Activated CD8-positive, alpha-beta T cell treated with anti-CD3 and anti-CD28 coated beads for 36 hours (primary cell): ENCODE results near the gene UPK3BL1. TPM values are rescaled to one million over a fixed set of nuclear protein-coding genes. Genes with fewer than 3 reads are reported as not detected.
A peak's percentile ranks its signal among the peaks of the same experiment; 100 is the strongest.
"Not testable (repeated sequence)": the region's sequence is repeated elsewhere in the genome, so short reads cannot be mapped to it uniquely, and the experiment has no call there.

Experiments used
- ATAC-seq: fragments of 200-7000 bp; cut with Tn5 transposase; one replicate; pipeline ENCODE4 v1.10.0; 2021; ENCODE audit warnings: mild to moderate bottlenecking, moderate library complexity
- CTCF ChIA-PET: fragments of 350-600 bp; sonication (Branson Sonifier 250); formaldehyde crosslinking; loops from one replicate; lab custom pipeline; 2021; ENCODE audit warnings: antibody characterized with exemption; lab: Charles Lee
- POLR2A ChIA-PET: fragments of 350-600 bp; sonication (Branson Sonifier 250); formaldehyde crosslinking; loops from one replicate; lab custom pipeline; 2021; ENCODE audit warnings: antibody characterized with exemption; lab: Charles Lee
- DNase-seq: peaks from one replicate; pipeline ENCODE4 v3.0.0-alpha.2; 2020
- H3K27ac Mint-ChIP-seq: one replicate; pipeline ENCODE4 v1.8.0; 2021; ENCODE audit warnings: mild to moderate bottlenecking, mixed read lengths
- H3K27me3 Mint-ChIP-seq: one replicate; pipeline ENCODE4 v1.8.0; 2021; ENCODE audit warnings: mixed read lengths
- H3K36me3 Mint-ChIP-seq: one replicate; pipeline ENCODE4 v1.8.0; 2021; ENCODE audit warnings: low read depth, mixed read lengths
- H3K4me1 Mint-ChIP-seq: one replicate; pipeline ENCODE4 v1.8.0; 2021; ENCODE audit warnings: low read depth, mixed read lengths
- H3K4me3 Mint-ChIP-seq: one replicate; pipeline ENCODE4 v1.8.0; 2021; ENCODE audit warnings: mild to moderate bottlenecking, moderate library complexity, mixed read lengths
- H3K9me3 Mint-ChIP-seq: one replicate; pipeline ENCODE4 v1.8.0; 2021; ENCODE audit warnings: mixed read lengths
- intact Hi-C: fragments of 100-400 bp; cut with micrococcal nuclease; formaldehyde crosslinking; loops from one replicate; pipeline ENCODE4 v1.10.0; 2022
- total RNA-seq, 2 experiments: library from RNA; stranded (reverse); gene quantifications; one replicate each; pipeline ENCODE4 v1.2.3, GENCODE V29; 2021

The UPK3BL1 gene
- total RNA-seq, 2 experiments from 2014 or later = 23.8 to 27.8 TPM

DNA sequence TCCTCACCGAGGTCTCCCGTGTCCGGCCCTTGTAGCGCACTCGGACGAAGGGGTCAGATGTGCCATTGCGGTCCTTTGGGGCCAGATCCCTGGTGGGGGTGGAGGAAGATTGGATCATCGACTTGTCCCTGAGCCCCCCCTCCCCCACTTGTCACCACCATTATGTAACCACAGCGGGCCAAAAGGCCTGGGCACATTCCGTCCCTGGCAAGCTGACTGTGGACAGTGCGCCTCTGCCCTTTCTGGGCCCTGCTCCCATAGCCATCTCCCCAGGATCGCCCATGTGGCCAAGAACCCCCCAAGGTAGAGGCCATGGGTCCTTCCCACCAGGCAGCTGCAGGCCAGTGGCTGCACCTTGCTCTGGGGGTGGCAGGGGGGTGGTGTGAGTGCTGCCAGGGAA, 40.3 kb downstream of the UPK3BL1 start:
- H3K27ac Mint-ChIP-seq, POLR2A ChIA-PET, H3K36me3 Mint-ChIP-seq, CTCF ChIA-PET, ATAC-seq, intact Hi-C loops, H3K9me3 Mint-ChIP-seq, DNase-seq, H3K4me1 Mint-ChIP-seq, H3K4me3 Mint-ChIP-seq, H3K27me3 Mint-ChIP-seq: not testable (repeated sequence)

DNA sequence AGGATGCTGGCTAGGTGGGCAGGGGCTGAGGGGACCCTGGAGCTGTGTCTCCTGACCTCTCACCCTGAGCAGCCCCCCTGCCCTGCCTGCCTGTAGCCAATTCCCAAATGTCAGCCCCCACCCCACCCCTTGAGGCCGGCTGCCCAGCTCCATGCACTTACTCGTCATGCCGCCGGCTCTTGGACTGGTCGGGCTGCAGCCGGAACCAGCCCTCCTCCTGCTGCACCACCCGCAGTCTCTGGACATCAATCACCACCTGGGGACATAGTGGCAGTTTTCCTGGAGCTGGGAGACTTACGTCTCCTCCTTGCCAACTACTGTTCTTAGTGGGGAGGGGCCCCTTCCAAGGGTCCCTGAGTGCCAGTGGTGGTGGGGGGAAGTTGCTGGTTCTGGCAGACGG, 42.9 kb downstream of the UPK3BL1 start:
- intact Hi-C loops, H3K4me3 Mint-ChIP-seq, DNase-seq, H3K4me1 Mint-ChIP-seq, H3K27ac Mint-ChIP-seq, H3K36me3 Mint-ChIP-seq, H3K27me3 Mint-ChIP-seq, H3K9me3 Mint-ChIP-seq, CTCF ChIA-PET, POLR2A ChIA-PET, ATAC-seq: not testable (repeated sequence)

DNA sequence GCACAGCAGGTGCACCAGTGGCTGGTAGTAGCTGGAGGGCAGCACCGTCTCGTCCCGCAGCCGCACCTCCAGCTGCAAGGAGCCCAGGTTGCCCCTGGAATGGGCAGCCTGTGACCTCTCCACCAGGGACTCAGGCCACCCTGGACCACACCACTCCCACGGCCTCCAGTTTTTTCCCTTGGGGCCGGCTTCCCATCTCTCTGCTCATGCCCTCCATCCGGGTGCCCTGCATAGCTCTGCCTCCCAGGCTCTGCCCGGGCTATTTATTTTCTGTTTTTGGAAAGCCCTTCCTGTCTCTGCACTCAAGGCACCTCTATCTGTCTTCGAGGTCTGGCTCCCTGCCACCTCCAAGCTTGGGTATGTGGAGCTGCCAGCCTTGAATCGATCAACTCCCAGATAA, 46.6 kb downstream of the UPK3BL1 start:
- H3K36me3 Mint-ChIP-seq, intact Hi-C loops, H3K27ac Mint-ChIP-seq, CTCF ChIA-PET, ATAC-seq, H3K4me1 Mint-ChIP-seq, POLR2A ChIA-PET, H3K27me3 Mint-ChIP-seq, H3K4me3 Mint-ChIP-seq, H3K9me3 Mint-ChIP-seq: not testable (repeated sequence)
- peak; percentile 1 for DNase-seq

DNA sequence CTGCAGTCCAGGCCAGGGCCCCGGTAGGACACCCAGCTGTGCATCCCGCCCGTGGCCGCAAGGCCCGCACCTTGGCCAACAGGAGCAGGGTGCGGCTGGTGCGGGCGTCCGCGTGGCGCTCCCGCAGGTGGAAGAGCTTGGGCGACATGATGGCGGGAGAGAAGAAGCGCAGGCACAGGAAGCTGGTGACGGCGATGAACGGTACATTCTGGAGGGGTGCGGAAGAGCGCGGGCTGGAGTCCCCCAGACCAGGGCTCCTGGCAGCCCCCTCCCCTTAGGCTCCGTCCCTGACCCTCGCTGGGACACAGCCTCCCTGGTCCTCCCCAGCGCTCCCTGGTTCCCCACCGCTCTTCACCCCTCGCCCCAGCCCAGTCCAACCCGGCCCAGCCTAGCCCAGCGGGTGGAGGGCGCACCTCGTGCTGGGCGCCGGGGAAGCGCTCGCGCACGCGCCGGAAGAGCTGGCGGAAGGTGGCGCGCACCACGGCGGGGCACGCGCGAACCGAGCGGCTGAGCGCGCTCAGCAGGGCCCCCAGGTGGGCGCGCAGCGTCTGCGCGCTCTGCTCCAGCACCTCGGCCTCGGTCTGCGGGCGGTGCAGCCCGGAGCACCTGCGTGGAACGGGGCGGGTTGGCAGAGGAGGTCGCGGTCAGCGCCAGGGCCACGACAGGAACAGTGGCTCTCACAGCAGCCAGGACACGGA, 48.8 kb downstream of the UPK3BL1 start:
- H3K4me3 Mint-ChIP-seq, H3K9me3 Mint-ChIP-seq, POLR2A ChIA-PET, H3K4me1 Mint-ChIP-seq, H3K27me3 Mint-ChIP-seq, DNase-seq, CTCF ChIA-PET, H3K36me3 Mint-ChIP-seq, intact Hi-C loops, H3K27ac Mint-ChIP-seq: not testable (repeated sequence)
- peak; percentile 66 for ATAC-seq

DNA sequence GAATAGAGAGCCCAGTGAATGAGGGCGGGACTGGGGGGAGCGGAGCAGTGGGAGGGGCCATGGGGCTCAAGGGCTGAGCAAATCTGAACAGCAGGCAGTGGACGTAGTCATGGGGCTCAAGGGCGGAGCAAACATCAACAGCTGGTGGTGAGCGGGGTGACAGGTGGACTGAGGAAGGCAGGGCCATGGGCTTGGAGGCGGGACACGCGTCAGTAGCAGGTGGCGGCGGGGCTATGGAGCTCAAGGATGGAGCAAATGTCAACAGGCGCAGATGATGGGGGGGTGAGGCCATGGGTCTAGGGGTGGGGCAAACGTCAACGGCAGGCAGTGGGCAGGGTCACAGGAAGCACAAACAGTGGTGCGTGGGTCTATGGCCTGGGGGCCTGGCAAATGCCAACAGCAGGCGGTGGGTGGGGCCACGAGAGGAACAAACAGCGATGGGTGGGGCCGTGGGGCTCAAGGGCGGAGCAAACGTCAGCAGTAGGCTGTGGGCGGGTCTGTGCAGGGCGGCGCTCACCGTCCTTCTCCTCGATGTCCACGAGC, 50.0 kb downstream of the UPK3BL1 start:
- intact Hi-C loops, H3K4me3 Mint-ChIP-seq, CTCF ChIA-PET, H3K9me3 Mint-ChIP-seq, H3K27me3 Mint-ChIP-seq, H3K4me1 Mint-ChIP-seq, H3K27ac Mint-ChIP-seq, POLR2A ChIA-PET, H3K36me3 Mint-ChIP-seq: not testable (repeated sequence)
- DNase-seq (peak; percentile 80), ATAC-seq (peak; percentile 76)

DNA sequence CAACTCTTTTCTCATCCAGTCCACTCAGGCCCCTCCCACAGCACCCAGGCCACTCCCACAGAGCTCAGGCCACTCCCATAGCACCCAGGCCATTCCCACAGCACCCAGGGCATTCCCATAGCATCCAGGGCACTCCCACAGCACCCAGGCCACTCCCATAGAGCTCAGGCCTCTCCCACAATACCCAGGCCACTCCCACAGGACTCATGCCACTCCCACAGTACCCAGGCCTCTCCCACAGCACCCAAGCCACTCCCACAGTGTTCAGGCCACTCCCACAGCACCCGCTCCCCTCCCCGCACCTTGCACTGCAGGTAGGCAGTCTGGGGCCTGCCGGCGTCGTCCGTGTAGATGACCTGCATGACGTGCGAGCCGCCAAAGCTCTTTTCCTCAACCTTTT, 52.7 kb downstream of the UPK3BL1 start:
- H3K4me3 Mint-ChIP-seq, H3K27me3 Mint-ChIP-seq, DNase-seq, H3K36me3 Mint-ChIP-seq, H3K4me1 Mint-ChIP-seq, H3K27ac Mint-ChIP-seq, CTCF ChIA-PET, H3K9me3 Mint-ChIP-seq, intact Hi-C loops, POLR2A ChIA-PET: not testable (repeated sequence)
- peak; percentile 61 for ATAC-seq

Other genes with a start within 250 kb of the UPK3BL1 start
- gene PRKRIP1, start 246.4 kb downstream of the UPK3BL1 start, total RNA-seq = 10 to 100 TPM; 29.8 to 33.6 TPM
- gene ORAI2, start 209.2 kb downstream of the UPK3BL1 start, total RNA-seq = 10 to 100 TPM; 29.4 to 35.8 TPM
- gene ALKBH4, start 177.9 kb downstream of the UPK3BL1 start, total RNA-seq = 1 to 10 TPM; 6.0 to 6.9 TPM
- 10 to 100 TPM; 12.3 to 12.7 TPM for gene LRWD1, start 177.8 kb downstream of the UPK3BL1 start, total RNA-seq
- 10 to 100 TPM; 49.1 to 54.7 TPM for gene POLR2J, start 163.9 kb downstream of the UPK3BL1 start, total RNA-seq
- 10 to 100 TPM; 26.0 to 31.3 TPM for gene RASA4B, start 125.0 kb downstream of the UPK3BL1 start, total RNA-seq
- 10 to 100 TPM; 21.4 to 22.3 TPM for gene UPK3BL2, start 99.1 kb downstream of the UPK3BL1 start, total RNA-seq
- gene SPDYE2, start 91.6 kb downstream of the UPK3BL1 start, total RNA-seq = not detected
- 10 to 100 TPM; 38.0 to 40.5 TPM for gene POLR2J3, start 70.2 kb downstream of the UPK3BL1 start, total RNA-seq
- 10 to 100 TPM; 92.6 to 95.1 TPM for gene RASA4, start 26.0 kb downstream of the UPK3BL1 start, total RNA-seq
- not detected for gene SPDYE2B, start 7.5 kb upstream of the UPK3BL1 start, total RNA-seq
- 10 to 100 TPM; 13.2 to 13.8 TPM for gene POLR2J2, start 28.9 kb upstream of the UPK3BL1 start, total RNA-seq
- 1 to 10 TPM; 7.9 to 10.0 TPM for gene FAM185A, start 106.2 kb upstream of the UPK3BL1 start, total RNA-seq